GM12864 (cell line): Measurements from ENCODE around the gene RIMS4.

Experiments
- DNase-seq: peaks from one replicate; pipeline ENCODE4 v3.0.0-alpha.2; 2011; ENCODE audit warnings: low read depth
- H3K4me3 ChIP-seq: 2 replicates; pipeline ENCODE4 v1.5.1; 2011; ENCODE audit warnings: mild to moderate bottlenecking, low read depth, low read length, control low read depth
- CTCF ChIP-seq: IDR thresholded peaks from 2 replicates; pipeline ENCODE4 v1.5.1; 2011; ENCODE audit warnings: low read depth, mild to moderate bottlenecking, moderate library complexity, low read length, control low read depth, inconsistent platforms; ENCODE audit errors: missing control alignments

RIMS4 gene

GRCh38 chr20:44850272-44850671, 39.9 kb upstream of the RIMS4 start:
- no peak overlapping the region for H3K4me3 ChIP-seq
- TF ChIP-seq CTCF, result no peak
- DNase-seq, result no peak

- no peak for TF ChIP-seq CTCF
- DNase-seq, result no peak
- no peak overlapping the region for H3K4me3 ChIP-seq
Observed at GRCh38 chr20:44849703-44850102, 39.4 kb upstream of the RIMS4 start.

- H3K4me3 ChIP-seq, result no peak overlapping the region
- no peak for DNase-seq
- TF ChIP-seq CTCF, result no peak
Observed at GRCh38 chr20:44848254-44849015, 38.1 kb upstream of the RIMS4 start.

- no peak for DNase-seq
- no peak overlapping the region for H3K4me3 ChIP-seq
- no peak for TF ChIP-seq CTCF
Observed at GRCh38 chr20:44843876-44844275, 33.5 kb upstream of the RIMS4 start.

- TF ChIP-seq CTCF, result no peak
- no peak overlapping the region for H3K4me3 ChIP-seq
- DNase-seq, result no peak
Observed at GRCh38 chr20:44841955-44842354, 31.6 kb upstream of the RIMS4 start.

GRCh38 chr20:44840826-44841225, 30.5 kb upstream of the RIMS4 start:
- no peak for TF ChIP-seq CTCF

GRCh38 chr20:44839481-44839880, 29.1 kb upstream of the RIMS4 start:
- DNase-seq, result no peak
- TF ChIP-seq CTCF, result no peak
- H3K4me3 ChIP-seq, result no peak overlapping the region

More at GRCh38 chr20:44840826-44841225, 30.5 kb upstream of the RIMS4 start:
- no peak overlapping the region for H3K4me3 ChIP-seq
- DNase-seq, result no peak
